GM19240 (cell line): Measurements from ENCODE around the gene RAB11B.
"Not testable (repeated sequence)": the region's sequence is repeated elsewhere in the genome, so short reads cannot be mapped to it uniquely, and the experiment has no call there.

Source experiments
- DNase-seq: peaks from one replicate; pipeline ENCODE4 v3.0.0; 2011; ENCODE audit warnings: low spot score; ENCODE audit not compliant: insufficient read length

The RAB11B gene

DNA sequence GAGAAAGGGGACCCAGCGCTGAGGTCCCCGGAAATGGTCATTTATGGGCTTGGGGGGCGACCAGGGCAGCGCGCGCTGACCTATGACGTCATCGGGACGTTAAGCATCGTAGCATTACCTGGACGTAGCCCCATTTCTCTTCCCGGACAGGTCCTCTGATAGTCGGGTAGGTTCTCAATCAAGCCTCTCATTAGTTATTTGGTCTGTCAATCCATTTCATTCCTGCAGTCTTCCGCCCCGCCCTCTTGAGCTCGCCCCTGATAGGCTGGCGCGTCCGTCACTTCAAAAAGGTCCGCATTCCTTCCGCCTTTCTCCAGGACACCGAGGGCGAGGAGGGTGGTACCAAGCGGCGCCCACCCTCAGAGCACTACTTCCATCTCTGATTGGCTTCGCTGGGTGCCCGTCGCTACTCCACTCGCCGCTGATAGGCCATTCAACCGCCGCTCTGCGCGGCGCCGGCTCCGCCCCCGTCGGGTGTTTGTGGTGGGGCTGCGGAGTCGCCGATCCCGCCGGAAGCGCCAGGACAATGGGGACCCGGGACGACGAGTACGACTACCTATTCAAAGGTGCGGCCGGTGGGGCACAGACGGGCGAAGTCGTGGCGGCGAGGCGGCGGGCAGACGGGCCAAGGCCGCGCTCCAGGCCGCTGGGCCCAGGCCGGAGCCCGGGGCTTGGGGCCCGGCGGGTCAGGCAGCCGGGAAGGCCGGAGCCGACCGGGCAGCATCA is at the start of gene RAB11B:
TSS of gene RAB11B (plus strand) at position 470 of the 726 bp plus-strand sequence. CDS start at position 527, 57 bp downstream.
- peak; percentile 96 for DNase-seq

GRCh38 chr19:8341504-8341903 is 48.7 kb upstream of the RAB11B start:
- not testable (repeated sequence) for DNase-seq

DNA sequence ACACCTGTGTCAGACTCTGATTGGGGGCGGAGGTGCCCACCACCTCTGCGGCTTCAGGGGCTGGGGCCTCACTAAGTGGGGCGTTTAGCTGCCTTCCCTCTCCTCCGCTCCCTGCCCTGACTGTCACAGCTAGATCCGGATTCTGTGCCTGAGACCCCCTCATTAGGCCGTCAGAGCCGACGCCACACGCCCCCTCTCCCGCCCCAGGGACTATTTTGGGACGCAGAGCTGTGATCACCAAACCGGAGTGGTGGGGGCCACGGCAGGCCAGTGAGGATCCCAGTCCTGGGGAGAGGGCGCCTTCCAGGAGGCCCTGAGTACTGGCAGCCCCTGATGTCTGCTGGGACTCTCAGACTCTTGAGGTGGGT is 47.9 kb upstream of the RAB11B start:
- no peak for DNase-seq

DNA sequence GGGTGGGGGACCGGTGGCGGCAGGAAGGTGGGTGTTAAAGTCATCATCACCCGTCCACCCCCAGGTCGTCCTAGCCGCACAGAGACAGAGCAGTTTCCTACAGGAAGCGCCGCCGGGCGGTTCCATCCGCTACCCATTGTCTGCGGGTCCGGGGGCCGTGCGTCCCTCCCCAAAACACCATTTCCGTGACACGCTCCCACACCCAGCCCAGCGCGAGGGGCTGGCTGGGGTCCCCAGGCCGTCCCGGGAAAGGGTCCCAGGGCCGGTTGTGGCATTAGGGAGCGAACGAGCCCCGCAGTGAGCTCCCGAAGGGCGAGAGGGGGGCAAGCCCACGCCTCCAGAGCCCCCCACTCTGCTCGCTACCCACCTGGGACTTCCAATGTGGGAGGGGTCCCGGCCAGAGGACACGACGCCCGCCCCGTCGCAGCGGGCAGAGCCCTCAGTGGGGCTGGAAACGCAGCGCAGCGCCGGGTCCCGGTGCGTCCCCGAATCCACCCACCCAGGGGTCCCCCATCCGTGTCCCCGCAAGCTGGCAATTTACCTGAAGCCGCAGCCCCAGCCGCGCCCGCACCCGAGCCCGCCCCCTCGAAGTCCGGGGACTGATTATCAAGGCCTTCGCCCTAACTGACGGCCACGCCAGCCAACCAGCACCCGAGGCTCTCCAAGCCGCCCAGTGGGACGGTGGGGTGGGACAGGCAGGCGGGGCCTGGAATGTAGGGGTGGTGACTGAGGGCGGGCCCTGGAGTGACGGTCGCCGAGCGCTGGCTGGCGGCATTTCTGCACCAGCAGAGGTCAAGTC is 47.3 kb upstream of the RAB11B start, which contains the start of gene KANK3:
TSS of gene KANK3 (minus strand) at position 579 of the 799 bp plus-strand sequence. CDS start 5,434 bp downstream, outside the sequence.
- peak; percentile 97 for DNase-seq

DNA sequence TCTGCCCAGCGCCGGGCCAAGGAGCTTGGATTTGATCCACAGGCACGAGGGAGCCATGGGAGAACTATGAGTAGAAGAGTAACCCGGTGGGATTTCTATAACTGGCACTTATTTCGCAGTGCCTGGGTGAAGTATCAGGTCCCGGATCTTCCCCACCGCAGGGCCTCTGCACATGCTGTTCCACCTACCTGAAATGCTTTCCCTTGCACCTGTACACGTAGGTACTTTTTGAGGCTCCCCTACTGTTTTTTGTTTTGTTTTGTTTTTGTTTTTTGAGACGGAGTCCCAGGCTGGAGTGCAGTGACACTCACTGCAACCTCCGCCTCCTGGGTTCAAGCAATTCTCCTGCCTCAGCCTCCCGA is 46.7 kb upstream of the RAB11B start:
- no peak for DNase-seq

GRCh38 chr19:8349629-8350372 is 40.4 kb upstream of the RAB11B start:
- not testable (repeated sequence) for DNase-seq

GRCh38 chr19:8352134-8352827 is 37.9 kb upstream of the RAB11B start:
- DNase-seq = no peak

GRCh38 chr19:8352845-8353244 is 37.3 kb upstream of the RAB11B start:
- DNase-seq = not testable (repeated sequence)

GRCh38 chr19:8355631-8356402 is 34.3 kb upstream of the RAB11B start:
- DNase-seq = no peak

- DNase-seq = no peak
Observed at GRCh38 chr19:8357007-8357521, 33.1 kb upstream of the RAB11B start.

GRCh38 chr19:8358948-8359347 is 31.2 kb upstream of the RAB11B start:
- DNase-seq = no peak

- DNase-seq = no peak
Observed at GRCh38 chr19:8360196-8360595, 30.0 kb upstream of the RAB11B start.

DNA sequence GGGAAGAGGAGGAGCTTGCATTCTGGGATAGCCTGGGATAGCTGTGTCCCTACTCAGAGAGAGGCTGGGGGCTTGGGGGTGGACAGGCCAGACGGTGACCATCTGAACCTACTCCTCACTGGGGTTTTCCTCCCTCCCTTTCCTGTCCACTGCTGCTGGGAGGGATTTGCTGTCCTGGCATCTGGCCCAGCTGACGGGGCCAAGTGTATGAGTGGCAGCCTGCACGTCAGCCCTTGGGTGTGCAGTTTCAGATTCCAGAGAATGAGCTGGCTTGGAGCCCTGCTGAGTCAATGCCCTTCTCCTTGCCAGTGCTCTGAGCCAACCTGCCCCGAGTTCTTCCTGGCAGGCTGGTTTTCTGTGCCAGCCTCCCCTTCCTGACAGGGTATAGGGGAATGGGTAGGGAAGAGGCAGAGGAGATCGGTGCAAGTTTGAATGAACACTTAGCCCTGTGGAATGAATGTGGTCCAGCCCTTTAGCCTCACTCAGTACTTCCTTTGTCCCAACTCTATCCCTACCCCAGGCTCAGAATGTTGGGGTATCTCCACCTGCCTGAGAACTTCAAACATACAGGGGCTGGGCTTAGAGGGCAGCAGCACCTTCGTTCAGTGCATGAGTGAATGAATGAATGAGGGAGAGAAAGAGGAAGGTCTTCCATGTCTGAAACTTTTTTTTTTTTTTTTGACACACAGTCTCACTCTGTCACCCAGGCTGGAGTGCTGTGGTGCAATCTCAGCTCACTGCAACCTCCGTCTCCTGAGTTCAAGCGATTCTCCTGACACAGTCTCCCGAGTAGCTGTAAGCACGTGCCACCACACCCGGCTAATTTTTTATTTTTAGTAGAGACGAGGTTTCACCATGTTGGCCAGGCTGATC is 28.0 kb upstream of the RAB11B start:
- no peak for DNase-seq

DNA sequence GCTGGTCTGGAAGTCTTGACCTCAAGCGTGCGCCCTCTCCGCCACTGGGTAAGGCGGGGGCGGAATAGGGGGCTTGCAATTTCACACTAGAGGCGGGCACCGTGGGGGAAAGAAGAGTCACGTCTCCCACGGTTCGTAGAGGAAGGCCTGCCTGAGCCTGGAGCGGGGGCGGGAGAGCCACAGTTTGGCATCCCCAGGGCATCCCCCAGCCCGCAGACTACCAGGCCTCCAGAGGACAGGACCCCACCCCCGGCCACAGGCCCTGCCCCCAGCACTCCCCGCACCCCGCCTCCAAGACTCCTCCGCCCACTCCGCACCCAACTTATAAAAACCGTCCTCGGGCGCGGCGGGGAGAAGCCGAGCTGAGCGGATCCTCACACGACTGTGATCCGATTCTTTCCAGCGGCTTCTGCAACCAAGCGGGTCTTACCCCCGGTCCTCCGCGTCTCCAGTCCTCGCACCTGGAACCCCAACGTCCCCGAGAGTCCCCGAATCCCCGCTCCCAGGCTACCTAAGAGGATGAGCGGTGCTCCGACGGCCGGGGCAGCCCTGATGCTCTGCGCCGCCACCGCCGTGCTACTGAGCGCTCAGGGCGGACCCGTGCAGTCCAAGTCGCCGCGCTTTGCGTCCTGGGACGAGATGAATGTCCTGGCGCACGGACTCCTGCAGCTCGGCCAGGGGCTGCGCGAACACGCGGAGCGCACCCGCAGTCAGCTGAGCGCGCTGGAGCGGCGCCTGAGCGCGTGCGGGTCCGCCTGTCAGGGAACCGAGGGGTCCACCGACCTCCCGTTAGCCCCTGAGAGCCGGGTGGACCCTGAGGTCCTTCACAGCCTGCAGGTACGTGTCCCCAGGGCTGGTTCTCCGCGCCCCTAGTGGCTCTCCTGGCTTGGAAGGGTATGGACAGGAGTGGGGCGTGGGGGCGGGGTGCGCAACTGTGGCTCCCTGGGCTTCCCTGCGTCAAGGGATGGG is 26.1 kb upstream of the RAB11B start, which contains the start of gene ANGPTL4:
TSS of gene ANGPTL4 (plus strand) at position 353 of the 969 bp plus-strand sequence. CDS start at position 520, 167 bp downstream.
- DNase-seq = no peak

DNA sequence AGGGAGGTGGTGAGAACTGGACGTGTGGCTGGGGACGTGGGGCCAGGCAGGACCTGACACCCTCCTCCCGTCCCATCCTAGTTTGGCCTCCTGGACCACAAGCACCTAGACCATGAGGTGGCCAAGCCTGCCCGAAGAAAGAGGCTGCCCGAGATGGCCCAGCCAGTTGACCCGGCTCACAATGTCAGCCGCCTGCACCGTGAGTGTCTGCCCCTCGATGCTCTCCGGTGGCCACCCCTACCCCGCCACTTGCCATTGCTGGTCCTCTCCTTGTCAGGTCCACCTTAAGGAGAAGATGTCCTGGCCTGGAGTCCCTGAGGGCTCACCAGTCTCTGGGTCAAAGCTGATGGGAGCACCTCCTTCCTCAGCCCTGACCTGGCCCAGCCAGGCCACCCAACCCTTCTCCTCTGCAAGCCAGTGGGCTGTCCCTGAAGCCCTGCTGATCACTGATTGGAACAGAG is 24.0 kb upstream of the RAB11B start:
- DNase-seq = no peak

GRCh38 chr19:8366961-8367326 is 23.2 kb upstream of the RAB11B start:
- DNase-seq = no peak

GRCh38 chr19:8367327-8368001 is 22.7 kb upstream of the RAB11B start:
- DNase-seq = no peak
